Upper lobe of left lung (tissue), 6 donors: ENCODE measurements around the gene HDAC3. TPM values are rescaled to one million over a fixed set of nuclear protein-coding genes. Genes with fewer than 3 reads are reported as not detected.

ENCODE experiments used
- ATAC-seq, 2 donors: fragments of 200-7000 bp; cut with Tn5 transposase; one replicate each; pipeline ENCODE4 v1.9.1; 2022; ENCODE audit warnings: mild to moderate bottlenecking in 2 of 2, moderate library complexity in 2 of 2; ENCODE audit not compliant: low FRiP score in 2 of 2
- DNase-seq, 2 donors: peaks; one replicate each; pipeline ENCODE4 v3.0.0-alpha.2; 2019 to 2020
- H3K27ac ChIP-seq, 4 donors: fragments of 200-600 bp; sonication (generic); one replicate each; pipeline ENCODE4 v1.5.1; 2016 to 2019
- H3K27me3 ChIP-seq, 4 donors: fragments of 200-600 bp; sonication (generic); one replicate each; pipeline ENCODE4 v1.5.1; 2017 to 2019
- H3K36me3 ChIP-seq, 4 donors: fragments of 200-600 bp; sonication (generic); one replicate each; pipeline ENCODE4 v1.5.1; 2016 to 2019
- H3K4me1 ChIP-seq, 4 donors: fragments of 200-600 bp; sonication (generic); one replicate each; pipeline ENCODE4 v1.5.1; 2018 to 2019
- H3K4me3 ChIP-seq, 4 donors: fragments of 200-600 bp; sonication (generic); one replicate each; pipeline ENCODE4 v1.5.1; 2017 to 2019; ENCODE audit warnings: mild to moderate bottlenecking in 2 of 4, moderate library complexity in 1 of 4
- H3K9me3 ChIP-seq, 4 donors: fragments of 200-600 bp; sonication (generic); one replicate each; pipeline ENCODE4 v1.5.1; 2018 to 2019
- CTCF ChIP-seq, 6 experiments: fragments of 450-650 bp in 4 of 6; fragments of 200-600 bp in 2 of 6; sonication (generic) in 2 of 6; IDR thresholded peaks; one replicate each; pipeline ENCODE4 v1.5.1; 2016 to 2019; ENCODE audit warnings: antibody characterized with exemption in 6 of 6
- EP300 ChIP-seq, 4 donors: sonication (generic); formaldehyde crosslinking; IDR thresholded peaks; one replicate each; pipeline ENCODE4 v1.5.1; 2017; ENCODE audit warnings: antibody characterized with exemption in 4 of 4, control low read depth in 2 of 4
- POLR2A ChIP-seq, 4 donors: fragments of 450-650 bp; IDR thresholded peaks; one replicate each; pipeline ENCODE4 v1.5.1; 2016 to 2017; ENCODE audit warnings: antibody characterized with exemption in 4 of 4, mild to moderate bottlenecking in 2 of 4
- POLR2AphosphoS5 ChIP-seq, 2 donors: sonication (generic); formaldehyde crosslinking; IDR thresholded peaks; one replicate each; pipeline ENCODE4 v1.5.1; 2017; ENCODE audit warnings: antibody characterized with exemption in 2 of 2
- WGBS, 2 donors: methylation state at CpG; one replicate each; pipeline ENCODE4 v1.1.5; 2017 to 2018; 5-methylcytosine and 5-hydroxymethylcytosine counted together
- total RNA-seq, 6 donors: library from RNA; depleted of rRNA in 4 of 6; stranded (reverse); fragments of >200 nt in 4 of 6; gene quantifications; one replicate each; pipeline versions ENCODE4 v1.1.0 to v1.2.1, GENCODE V29; 2016 to 2021
- donor health status: DM: no; HTN: no; CAD: no; lungs with moderate emphysema.
- donor health status: DM: no; HTN: yes; CAD: no; lungs with severe emphysema.

HDAC3 gene
- total RNA-seq, 6 donors from 2014 or later = 37.2 to 76.5 (median 47.6) TPM

DNA sequence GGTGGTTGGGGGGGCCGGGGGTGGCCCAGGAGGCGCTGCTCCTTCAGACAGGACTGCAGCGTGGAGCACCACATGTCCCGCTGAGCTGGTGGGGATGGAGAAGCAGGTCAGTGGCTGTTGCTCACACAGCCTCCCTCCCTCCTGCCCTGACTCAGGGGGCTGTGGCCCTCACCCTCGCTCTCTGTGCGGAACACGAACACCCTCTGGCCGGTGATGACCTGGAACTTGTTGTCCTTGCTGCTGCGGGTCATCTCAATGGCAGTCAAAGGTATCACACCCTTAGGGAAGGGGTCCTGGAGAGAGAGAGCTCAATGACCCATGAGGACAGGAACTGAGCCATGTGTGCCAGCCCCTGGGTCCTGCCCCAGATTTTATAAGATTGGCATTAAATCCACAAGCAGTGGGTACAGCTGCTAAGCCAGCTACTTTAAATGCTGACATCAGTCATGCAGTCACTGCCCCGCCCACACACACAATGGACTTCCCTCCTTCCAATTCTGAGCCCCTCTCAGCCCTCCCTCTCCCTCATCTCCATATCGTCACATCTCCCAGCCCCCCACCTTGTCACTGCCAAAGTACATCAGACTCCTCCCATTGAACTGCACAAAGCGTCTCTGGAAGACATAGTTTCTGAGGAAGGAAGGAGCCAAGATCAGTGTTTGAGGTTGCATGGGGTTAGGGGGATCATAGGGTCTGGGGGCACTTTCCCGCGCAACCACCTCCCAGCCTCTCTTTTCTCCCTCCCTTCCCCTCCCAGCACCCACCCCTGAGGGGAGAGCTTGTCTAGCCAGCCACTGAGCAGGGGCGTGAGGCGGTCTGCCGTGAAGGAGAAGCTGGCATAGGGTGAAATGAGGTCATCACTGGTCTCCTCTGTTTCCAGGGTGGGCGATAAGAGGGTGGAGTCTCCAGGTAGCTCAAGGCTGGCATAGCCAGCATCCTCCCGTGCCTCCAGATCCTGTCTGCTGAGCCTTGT, 36.5 kb upstream of the HDAC3 start:
- DNase-seq (no peak), ATAC-seq (peak in 1 of 2 donors; percentile 8)
- Histone ChIP-seq H3K4me3 (no peak overlapping the region), H3K27ac (peak overlapping the region in 3 of 4 donors; percentile 27 to 54 (median 40)), H3K4me1 (peaks cover 0 to 13% (median 4%) of the 10 kb centered on the region in 4 donors), H3K36me3 (peaks cover 0 to 58% (median 24%) of the 10 kb centered on the region in 4 donors), H3K27me3 (no peaks in the 10 kb centered on the region), H3K9me3 (no peaks in the 10 kb centered on the region)
- TF ChIP-seq CTCF (IDR thresholded peaks at IDR 0.05) = no peak
- TF ChIP-seq POLR2AphosphoS5 (IDR thresholded peaks at IDR 0.05) = no peak
- TF ChIP-seq EP300 (IDR thresholded peaks at IDR 0.05) = no peak
- no peak for TF ChIP-seq POLR2A (IDR thresholded peaks at IDR 0.05)
- 72 to 74% methylated on average over 14 to 17 of the region's 19 CpGs for WGBS, 2 donors

DNA sequence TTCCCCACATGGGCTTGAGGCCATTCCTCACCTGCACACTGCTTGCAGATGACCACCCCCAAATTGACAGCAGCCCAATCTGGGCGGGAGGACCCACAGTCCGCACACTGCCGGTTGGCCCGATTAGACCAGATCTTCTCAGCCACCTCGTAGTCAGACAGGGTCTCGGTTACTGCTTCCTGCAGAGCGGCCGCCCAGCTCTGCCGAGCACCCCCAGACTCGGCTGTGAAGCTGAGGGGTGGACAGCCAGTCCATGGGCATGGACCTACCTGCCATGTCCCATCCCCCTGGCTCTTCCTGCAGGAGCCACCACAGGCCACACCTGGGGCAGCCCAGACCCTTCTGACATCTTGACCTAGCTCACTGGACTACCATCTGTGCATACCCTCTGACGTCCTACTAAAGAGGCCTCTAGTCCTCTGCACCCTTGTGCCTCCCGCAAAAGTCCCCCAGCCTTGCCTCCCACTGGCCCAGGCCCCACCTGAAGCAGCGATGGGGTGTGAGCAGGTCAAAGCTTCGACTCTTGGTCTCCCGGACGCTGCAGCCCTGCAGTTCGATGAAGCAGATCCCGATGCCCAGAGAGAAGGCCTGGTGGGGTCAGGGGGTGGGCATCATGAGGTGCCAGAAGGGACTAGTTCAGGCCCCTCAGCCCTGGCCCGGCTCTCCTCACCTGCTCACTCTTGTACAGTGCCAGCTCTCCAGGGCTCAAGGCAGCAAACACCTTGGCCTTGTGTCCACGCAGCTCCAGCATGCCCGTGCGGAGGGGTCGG, 35.6 kb upstream of the HDAC3 start:
- 90 to 91% methylated on average over 20 of the region's 23 CpGs for WGBS, 2 donors
- H3K4me3 ChIP-seq = no peak overlapping the region
- H3K27ac ChIP-seq = peak overlapping the region in 3 of 4 donors; percentile 27 to 54 (median 40)
- ATAC-seq (peak in 1 of 2 donors; percentile 8), DNase-seq (peak in 1 of 2 donors; percentile 42)
- H3K4me1 ChIP-seq = peaks cover 0 to 10% (median 4%) of the 10 kb centered on the region in 4 donors
- TF ChIP-seq POLR2A (IDR thresholded peaks at IDR 0.05) = no peak
- TF ChIP-seq EP300 (IDR thresholded peaks at IDR 0.05) = no peak
- no peak for TF ChIP-seq POLR2AphosphoS5 (IDR thresholded peaks at IDR 0.05)
- no peak for TF ChIP-seq CTCF (IDR thresholded peaks at IDR 0.05)
- H3K36me3 ChIP-seq = peaks cover 0 to 55% (median 24%) of the 10 kb centered on the region in 4 donors
- H3K9me3 ChIP-seq = no peaks in the 10 kb centered on the region
- no peaks in the 10 kb centered on the region for H3K27me3 ChIP-seq

DNA sequence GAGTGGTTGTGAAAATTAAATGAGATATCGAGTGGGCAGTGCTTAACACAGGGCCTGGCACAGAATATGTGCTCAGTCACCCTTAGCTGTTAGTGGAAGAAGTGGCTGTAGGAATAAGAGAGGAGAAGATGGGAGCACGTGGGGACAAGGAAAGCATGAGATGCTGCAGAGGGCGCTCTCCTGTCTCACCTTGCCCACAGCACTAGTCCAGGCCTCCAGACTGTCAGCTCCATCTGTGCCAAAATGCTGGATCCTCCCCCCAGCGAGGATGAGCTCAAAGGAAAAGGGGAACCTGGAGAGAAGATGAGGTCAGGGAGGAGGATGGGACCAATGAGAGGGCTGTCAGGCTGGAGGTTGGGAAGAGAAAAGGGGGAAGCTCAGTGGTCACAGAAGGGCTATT, 32.9 kb upstream of the HDAC3 start:
- peaks cover 0 to 66% (median 26%) of the 10 kb centered on the region in 4 donors for H3K36me3 ChIP-seq

More for the DNA sequence above, 32.9 kb upstream of the HDAC3 start:
- DNase-seq = no peak
- TF ChIP-seq POLR2A (IDR thresholded peaks at IDR 0.05) = no peak
- TF ChIP-seq POLR2AphosphoS5 (IDR thresholded peaks at IDR 0.05) = no peak
- TF ChIP-seq CTCF (IDR thresholded peaks at IDR 0.05) = no peak
- no peak for TF ChIP-seq EP300 (IDR thresholded peaks at IDR 0.05)
- no peak overlapping the region for H3K4me3 ChIP-seq
- no peaks in the 10 kb centered on the region for H3K9me3 ChIP-seq
- no peaks in the 10 kb centered on the region for H3K27me3 ChIP-seq
- no peak for ATAC-seq
- WGBS, 2 donors = 80 to 84% methylated on average over 4 of the region's 4 CpGs
- H3K4me1 ChIP-seq = peaks cover 3 to 16% (median 10%) of the 10 kb centered on the region in 4 donors
- no peak overlapping the region for H3K27ac ChIP-seq
